ENCODE measurements around the gene SORCS2. TPM values are rescaled to one million over a fixed set of nuclear protein-coding genes. Genes with fewer than 3 reads are reported as not detected.

SORCS2 gene
- polyA plus RNA-seq, 1 donor (not counting 4 experiments of a cell fraction or from before 2014, with no cell fraction given): 0.09 TPM

GRCh38 chr4:7766661-7767345 is 574.5 kb downstream of the SORCS2 start:
- no peaks in the 10 kb centered on the region for H3K27me3 ChIP-seq (ENCODE audit: control insufficient read depth, extremely low read depth, insufficient read depth, low read length)
- no peak overlapping the region for H3K4me2 ChIP-seq (ENCODE audit: control insufficient read depth, extremely low read depth, insufficient read depth, low read depth, low read length)
- DNase-seq (ENCODE audit: low read depth, low spot score) (no peak), FAIRE-seq (no peak)
- no peak overlapping the region for H3K4me3 ChIP-seq (ENCODE audit: control insufficient read depth in 2 of 3, extremely low read depth in 1 of 3, insufficient read depth in 2 of 3, low read depth in 1 of 3, low read length in 3 of 3)
- peaks cover 31 to 33% of the 10 kb centered on the region in 2 experiments for H3K36me3 ChIP-seq (ENCODE audit: control insufficient read depth in 2 of 2, extremely low read depth in 1 of 2, insufficient read depth in 2 of 2, low read length in 2 of 2)
- no peaks in the 10 kb centered on the region for H3K4me1 ChIP-seq (ENCODE audit: control insufficient read depth, extremely low read depth, insufficient read depth, low read length)
- no peak overlapping the region for H2AFZ ChIP-seq (ENCODE audit: control insufficient read depth, low read length)
- dilution Hi-C loops (cut with MboI; ENCODE audit: extremely low pct_ligation_motif_present, low sequenced_read_pairs): no loop called here
- H3K27ac ChIP-seq (ENCODE audit: control insufficient read depth, insufficient read depth, low read length): no peak overlapping the region
- H3K9me1 ChIP-seq (ENCODE audit: control insufficient read depth, extremely low read depth, insufficient read depth, low read length): no peaks in the 10 kb centered on the region
- H3K79me2 ChIP-seq (ENCODE audit: control insufficient read depth, insufficient read depth, low read length): no peaks in the 10 kb centered on the region
- H3K9ac ChIP-seq (ENCODE audit: control insufficient read depth, extremely low read depth, insufficient read depth, low read length): no peak overlapping the region
- peaks cover 2% of the 10 kb centered on the region for H4K20me1 ChIP-seq (ENCODE audit: control insufficient read depth, extremely low read depth, insufficient read depth, low read length)
- H3K9me3 ChIP-seq (ENCODE audit: control insufficient read depth, low read depth, low read length): no peaks in the 10 kb centered on the region
- TF ChIP-seq, protein P1, sequence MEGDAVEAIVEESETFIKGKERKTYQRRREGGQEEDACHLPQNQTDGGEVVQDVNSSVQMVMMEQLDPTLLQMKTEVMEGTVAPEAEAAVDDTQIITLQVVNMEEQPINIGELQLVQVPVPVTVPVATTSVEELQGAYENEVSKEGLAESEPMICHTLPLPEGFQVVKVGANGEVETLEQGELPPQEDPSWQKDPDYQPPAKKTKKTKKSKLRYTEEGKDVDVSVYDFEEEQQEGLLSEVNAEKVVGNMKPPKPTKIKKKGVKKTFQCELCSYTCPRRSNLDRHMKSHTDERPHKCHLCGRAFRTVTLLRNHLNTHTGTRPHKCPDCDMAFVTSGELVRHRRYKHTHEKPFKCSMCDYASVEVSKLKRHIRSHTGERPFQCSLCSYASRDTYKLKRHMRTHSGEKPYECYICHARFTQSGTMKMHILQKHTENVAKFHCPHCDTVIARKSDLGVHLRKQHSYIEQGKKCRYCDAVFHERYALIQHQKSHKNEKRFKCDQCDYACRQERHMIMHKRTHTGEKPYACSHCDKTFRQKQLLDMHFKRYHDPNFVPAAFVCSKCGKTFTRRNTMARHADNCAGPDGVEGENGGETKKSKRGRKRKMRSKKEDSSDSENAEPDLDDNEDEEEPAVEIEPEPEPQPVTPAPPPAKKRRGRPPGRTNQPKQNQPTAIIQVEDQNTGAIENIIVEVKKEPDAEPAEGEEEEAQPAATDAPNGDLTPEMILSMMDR (optimal IDR thresholded peaks at IDR 0.05 in 1 of 3, IDR thresholded peaks at IDR 0.05 in 1 of 3, conservative IDR thresholded peaks at IDR 0.05 in 1 of 3; ENCODE audit: extremely low read depth in 1 of 3, insufficient read depth in 2 of 3, low read length in 3 of 3): no peak
- no peak for TF ChIP-seq EZH2 (IDR thresholded peaks at IDR 0.05; ENCODE audit: low read length)

DNA sequence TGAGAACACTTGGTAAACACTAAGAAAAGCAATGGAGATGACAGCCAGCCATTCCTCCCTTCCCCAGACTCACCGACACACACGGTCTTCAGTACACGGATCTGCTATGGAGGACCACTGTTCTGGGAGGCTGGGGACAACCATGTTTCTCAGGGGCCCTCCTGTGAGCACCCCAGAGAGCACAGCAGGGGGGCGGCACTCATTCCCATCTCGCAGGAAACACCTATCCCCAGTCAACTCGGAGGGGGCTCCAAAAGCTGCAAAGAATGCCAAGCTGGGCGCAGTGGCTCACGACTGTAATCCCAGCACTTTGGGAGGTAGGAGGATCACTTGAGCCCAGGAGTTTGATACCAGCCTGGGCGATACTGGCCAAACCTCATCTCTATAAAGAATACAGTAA is 575.2 kb downstream of the SORCS2 start:
- H4K20me1 ChIP-seq (ENCODE audit: control insufficient read depth, extremely low read depth, insufficient read depth, low read length): peaks cover 2% of the 10 kb centered on the region
- no peak for DNase-seq (ENCODE audit: low read depth, low spot score)
- no peak overlapping the region for H3K9ac ChIP-seq (ENCODE audit: control insufficient read depth, extremely low read depth, insufficient read depth, low read length)
- H3K4me2 ChIP-seq (ENCODE audit: control insufficient read depth, extremely low read depth, insufficient read depth, low read depth, low read length): no peak overlapping the region
- no peaks in the 10 kb centered on the region for H3K9me1 ChIP-seq (ENCODE audit: control insufficient read depth, extremely low read depth, insufficient read depth, low read length)
- H3K27me3 ChIP-seq (ENCODE audit: control insufficient read depth, extremely low read depth, insufficient read depth, low read length): no peaks in the 10 kb centered on the region
- no peak for FAIRE-seq
- H3K79me2 ChIP-seq (ENCODE audit: control insufficient read depth, insufficient read depth, low read length): no peaks in the 10 kb centered on the region
- TF ChIP-seq, protein P1 (optimal IDR thresholded peaks at IDR 0.05 in 1 of 3, IDR thresholded peaks at IDR 0.05 in 1 of 3, conservative IDR thresholded peaks at IDR 0.05 in 1 of 3; ENCODE audit: extremely low read depth in 1 of 3, insufficient read depth in 2 of 3, low read length in 3 of 3): no peak
- TF ChIP-seq EZH2 (IDR thresholded peaks at IDR 0.05; ENCODE audit: low read length): no peak
- H3K36me3 ChIP-seq (ENCODE audit: control insufficient read depth in 2 of 2, extremely low read depth in 1 of 2, insufficient read depth in 2 of 2, low read length in 2 of 2): peaks cover 25 to 34% of the 10 kb centered on the region in 2 experiments
- no peak overlapping the region for H2AFZ ChIP-seq (ENCODE audit: control insufficient read depth, low read length)
- H3K4me3 ChIP-seq (ENCODE audit: control insufficient read depth in 2 of 3, extremely low read depth in 1 of 3, insufficient read depth in 2 of 3, low read depth in 1 of 3, low read length in 3 of 3): no peak overlapping the region
- no peaks in the 10 kb centered on the region for H3K4me1 ChIP-seq (ENCODE audit: control insufficient read depth, extremely low read depth, insufficient read depth, low read length)
- no peaks in the 10 kb centered on the region for H3K9me3 ChIP-seq (ENCODE audit: control insufficient read depth, low read depth, low read length)
- dilution Hi-C loops (cut with MboI; ENCODE audit: extremely low pct_ligation_motif_present, low sequenced_read_pairs): no loop called here
- no peak overlapping the region for H3K27ac ChIP-seq (ENCODE audit: control insufficient read depth, insufficient read depth, low read length)

All from keratinocyte (primary cell).